ENCODE measurements around the gene TOM1L2.

DNA sequence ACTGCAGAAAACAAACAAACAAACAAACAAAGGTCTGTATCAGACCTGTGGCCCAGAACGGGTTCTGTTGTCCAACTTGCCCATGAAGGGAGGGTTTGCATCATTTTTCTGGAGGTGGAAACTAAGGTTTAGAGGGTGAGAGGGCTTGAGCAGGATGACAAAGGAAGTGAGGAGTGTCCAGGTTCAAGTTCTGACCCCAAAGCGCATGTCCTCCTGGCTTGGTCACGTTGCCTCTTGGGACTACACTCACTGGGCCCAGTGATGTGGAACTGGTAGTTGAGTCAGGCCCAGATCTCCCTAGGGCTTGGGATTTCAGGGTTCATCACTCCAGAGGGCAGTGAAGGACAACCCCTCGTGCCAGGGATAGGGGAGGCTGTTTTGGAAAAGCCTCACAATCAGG is 137.2 kb downstream of the TOM1L2 start:
- no peak for TF ChIP-seq TEAD4 (IDR thresholded peaks at IDR 0.05)
- TF ChIP-seq, protein P1, sequence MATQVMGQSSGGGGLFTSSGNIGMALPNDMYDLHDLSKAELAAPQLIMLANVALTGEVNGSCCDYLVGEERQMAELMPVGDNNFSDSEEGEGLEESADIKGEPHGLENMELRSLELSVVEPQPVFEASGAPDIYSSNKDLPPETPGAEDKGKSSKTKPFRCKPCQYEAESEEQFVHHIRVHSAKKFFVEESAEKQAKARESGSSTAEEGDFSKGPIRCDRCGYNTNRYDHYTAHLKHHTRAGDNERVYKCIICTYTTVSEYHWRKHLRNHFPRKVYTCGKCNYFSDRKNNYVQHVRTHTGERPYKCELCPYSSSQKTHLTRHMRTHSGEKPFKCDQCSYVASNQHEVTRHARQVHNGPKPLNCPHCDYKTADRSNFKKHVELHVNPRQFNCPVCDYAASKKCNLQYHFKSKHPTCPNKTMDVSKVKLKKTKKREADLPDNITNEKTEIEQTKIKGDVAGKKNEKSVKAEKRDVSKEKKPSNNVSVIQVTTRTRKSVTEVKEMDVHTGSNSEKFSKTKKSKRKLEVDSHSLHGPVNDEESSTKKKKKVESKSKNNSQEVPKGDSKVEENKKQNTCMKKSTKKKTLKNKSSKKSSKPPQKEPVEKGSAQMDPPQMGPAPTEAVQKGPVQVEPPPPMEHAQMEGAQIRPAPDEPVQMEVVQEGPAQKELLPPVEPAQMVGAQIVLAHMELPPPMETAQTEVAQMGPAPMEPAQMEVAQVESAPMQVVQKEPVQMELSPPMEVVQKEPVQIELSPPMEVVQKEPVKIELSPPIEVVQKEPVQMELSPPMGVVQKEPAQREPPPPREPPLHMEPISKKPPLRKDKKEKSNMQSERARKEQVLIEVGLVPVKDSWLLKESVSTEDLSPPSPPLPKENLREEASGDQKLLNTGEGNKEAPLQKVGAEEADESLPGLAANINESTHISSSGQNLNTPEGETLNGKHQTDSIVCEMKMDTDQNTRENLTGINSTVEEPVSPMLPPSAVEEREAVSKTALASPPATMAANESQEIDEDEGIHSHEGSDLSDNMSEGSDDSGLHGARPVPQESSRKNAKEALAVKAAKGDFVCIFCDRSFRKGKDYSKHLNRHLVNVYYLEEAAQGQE (IDR thresholded peaks at IDR 0.05; ENCODE audit: low read depth), result no peak
- no peak for TF ChIP-seq EP300 (IDR thresholded peaks at IDR 0.05; ENCODE audit: borderline replicate concordance)

All from Ishikawa (cell line).